ENCODE data around the gene PSMD1.
"Not testable (repeated sequence)": the region's sequence is repeated elsewhere in the genome, so short reads cannot be mapped to it uniquely, and the experiment has no call there.

The PSMD1 gene

DNA sequence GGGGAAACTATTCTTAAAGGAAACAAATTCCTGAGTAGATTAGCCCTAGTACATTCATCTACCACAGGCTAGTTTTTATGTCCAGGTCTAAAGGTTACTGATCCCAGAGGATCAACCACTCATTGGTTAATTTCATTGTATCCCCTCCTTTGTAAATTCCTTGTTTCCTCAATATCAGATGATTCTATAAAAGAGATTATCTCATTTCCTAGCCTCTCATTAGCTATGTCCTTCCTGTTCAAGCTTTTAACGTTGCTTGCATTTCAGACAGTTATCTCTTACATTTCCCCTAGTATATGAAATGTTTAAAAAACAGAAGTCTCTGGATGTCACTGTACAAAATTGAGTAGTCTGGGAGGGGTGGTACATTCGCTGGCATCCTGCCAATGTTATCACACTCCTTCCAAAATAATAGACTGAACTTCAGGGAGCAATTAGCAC, 117.6 kb downstream of the PSMD1 start:
- TF ChIP-seq, protein P1, sequence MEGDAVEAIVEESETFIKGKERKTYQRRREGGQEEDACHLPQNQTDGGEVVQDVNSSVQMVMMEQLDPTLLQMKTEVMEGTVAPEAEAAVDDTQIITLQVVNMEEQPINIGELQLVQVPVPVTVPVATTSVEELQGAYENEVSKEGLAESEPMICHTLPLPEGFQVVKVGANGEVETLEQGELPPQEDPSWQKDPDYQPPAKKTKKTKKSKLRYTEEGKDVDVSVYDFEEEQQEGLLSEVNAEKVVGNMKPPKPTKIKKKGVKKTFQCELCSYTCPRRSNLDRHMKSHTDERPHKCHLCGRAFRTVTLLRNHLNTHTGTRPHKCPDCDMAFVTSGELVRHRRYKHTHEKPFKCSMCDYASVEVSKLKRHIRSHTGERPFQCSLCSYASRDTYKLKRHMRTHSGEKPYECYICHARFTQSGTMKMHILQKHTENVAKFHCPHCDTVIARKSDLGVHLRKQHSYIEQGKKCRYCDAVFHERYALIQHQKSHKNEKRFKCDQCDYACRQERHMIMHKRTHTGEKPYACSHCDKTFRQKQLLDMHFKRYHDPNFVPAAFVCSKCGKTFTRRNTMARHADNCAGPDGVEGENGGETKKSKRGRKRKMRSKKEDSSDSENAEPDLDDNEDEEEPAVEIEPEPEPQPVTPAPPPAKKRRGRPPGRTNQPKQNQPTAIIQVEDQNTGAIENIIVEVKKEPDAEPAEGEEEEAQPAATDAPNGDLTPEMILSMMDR (conservative IDR thresholded peaks at IDR 0.05), result no peak
- H3K27ac ChIP-seq, result no peak overlapping the region

DNA sequence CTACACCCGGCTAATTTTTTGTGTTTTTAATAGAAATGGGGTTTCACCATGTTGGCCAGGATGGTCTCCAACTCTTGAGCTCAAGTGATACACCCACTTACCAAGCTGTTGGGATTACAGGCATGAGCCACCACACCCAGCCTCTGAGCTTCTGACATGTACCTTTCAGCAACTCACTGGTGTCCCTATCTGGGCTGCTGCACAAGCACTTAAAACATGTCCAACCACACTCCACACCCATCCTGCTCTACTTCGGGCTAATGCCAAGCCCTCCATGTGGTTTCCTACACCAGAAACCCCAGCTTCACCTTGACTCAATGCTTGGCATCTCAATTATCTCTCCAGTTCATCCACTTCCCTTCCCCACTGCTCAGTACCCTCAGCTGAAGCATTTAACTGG, 119.4 kb downstream of the PSMD1 start:
- TF ChIP-seq, protein P1 (conservative IDR thresholded peaks at IDR 0.05), result no peak
- no peak overlapping the region for H3K27ac ChIP-seq

DNA sequence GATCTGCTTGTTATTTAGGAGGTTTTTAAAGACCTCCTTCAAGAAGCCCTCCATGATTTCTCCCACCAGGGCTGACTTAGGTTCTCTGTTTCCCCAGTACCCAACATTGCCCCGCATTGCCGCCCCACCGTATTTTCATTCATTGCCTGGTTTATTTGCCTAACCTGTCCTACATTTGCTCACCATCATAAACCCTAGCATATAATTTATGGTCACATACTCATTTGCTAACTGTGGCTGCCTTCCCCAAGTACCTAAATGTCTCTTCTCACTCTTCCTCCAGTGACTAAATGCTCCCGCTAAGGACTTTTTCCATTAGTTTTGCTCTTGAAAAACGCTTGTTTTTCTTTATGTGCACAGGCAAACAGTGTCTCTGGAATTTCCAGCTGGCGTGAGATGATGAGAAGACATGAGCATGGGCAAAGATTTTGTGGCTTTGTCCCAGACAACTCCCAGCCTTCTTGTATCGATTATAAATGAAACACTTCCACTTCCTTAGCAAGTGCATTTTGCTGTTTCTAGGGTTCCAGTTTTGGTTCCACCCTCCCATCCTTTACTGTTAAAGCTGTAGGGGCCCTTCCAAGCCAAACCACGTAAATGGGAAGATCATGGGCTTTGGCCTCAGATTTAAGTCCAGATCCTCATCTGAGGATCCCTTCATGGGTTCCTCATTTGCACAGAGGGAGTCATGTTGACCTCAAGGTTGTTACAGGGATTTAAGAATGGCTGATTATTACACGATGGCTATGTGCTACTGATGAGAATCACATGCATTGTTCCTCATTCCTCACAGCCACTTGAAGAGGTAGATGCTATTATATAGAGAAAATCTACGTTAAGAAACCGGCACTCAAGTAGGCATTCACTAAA, 120.7 kb downstream of the PSMD1 start:
- TF ChIP-seq, protein P1 (conservative IDR thresholded peaks at IDR 0.05), result no peak
- no peak overlapping the region for H3K27ac ChIP-seq

DNA sequence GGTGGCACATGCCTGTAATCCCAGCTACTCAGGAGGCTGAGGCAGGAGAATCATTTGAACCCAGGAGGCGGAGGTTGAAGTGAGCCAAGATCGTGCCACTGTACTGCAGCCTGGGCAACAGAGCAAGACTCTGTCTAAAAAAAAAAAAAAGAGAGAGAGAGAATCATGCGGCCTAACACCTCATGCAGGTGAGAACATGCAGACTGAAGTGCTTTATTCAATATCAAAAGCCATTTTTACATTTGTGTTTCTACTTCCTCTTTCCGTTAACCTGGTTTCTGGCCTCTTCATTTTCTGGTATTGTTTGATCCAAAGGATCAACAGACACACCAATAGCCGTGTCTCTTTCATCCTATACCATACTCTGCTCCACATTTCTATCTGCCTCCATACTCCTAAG, 122.1 kb downstream of the PSMD1 start:
- H3K27ac ChIP-seq, result not testable (repeated sequence)

DNA sequence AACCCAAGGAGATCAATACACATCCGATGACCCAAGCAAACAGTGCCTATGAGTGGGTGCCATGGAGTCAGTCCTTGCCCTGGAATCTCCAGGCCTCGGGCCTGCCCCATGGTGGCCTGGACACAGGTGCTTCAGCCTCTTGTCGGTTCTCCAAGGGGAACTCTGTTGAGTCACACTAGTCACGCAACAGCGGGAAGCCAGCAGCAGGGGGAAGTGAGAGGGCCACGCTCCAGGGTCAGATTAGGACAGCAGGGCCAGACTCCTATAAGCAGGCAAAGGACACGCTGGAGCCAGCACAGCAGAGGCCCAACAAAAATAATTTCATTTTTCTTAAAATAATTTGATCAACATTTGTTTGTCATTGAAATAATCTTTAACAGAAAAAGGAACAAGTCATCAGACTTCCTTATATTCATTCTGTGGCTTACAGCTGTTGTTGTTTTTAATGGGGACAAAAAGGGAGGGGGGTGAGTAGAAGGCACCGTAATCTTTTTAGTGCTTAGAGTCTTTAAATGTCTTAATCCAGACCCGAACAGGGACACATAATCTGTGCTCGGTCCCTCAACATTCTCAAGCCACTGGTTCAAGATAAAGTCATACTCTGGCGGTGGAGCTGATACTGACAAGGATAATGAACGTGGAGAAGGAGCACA, 125.3 kb downstream of the PSMD1 start:
- TF ChIP-seq, protein P1 (conservative IDR thresholded peaks at IDR 0.05), result no peak
- H3K27ac ChIP-seq, result no peak overlapping the region

DNA sequence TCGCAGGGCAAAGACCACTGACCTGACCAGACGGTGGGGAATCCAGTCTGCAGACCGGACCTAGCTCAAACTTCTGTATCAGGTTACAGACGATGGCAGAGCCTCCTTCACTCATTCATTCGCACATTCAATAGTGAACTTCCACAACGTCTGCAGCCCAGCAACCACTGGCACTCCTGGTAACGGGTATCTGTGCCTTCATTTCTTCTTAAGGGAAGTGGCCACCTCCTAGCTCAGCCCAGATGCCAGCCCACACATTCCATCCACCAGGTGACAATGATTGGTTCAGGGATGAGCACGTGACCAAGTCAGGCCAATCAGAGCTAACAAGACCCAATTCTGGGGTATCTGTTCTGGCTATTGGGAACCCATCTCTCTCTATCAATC, 125.8 kb downstream of the PSMD1 start:
- TF ChIP-seq, protein P1 (conservative IDR thresholded peaks at IDR 0.05), result no peak
- no peak overlapping the region for H3K27ac ChIP-seq

DNA sequence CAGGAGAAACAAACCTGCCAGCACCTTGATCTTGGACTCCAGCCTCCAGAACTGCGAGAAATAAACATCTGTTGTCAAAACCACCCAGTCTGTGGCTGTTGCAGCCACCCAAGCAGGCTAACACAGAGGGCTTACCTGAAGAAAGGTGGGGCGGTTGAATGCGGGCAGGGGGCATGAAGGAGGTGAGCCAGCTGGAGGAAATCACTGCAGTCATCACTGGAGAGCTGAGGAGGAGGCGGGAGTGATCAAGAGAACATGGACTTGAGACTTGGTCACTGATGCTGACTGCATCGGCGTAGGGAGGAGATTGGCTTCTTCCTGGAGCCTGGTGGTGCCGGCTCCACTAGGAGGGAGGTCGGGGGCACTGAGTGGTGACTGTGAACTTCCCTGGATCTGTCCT, 127.2 kb downstream of the PSMD1 start:
- no peak overlapping the region for H3K27ac ChIP-seq
- TF ChIP-seq, protein P1 (conservative IDR thresholded peaks at IDR 0.05), result no peak

DNA sequence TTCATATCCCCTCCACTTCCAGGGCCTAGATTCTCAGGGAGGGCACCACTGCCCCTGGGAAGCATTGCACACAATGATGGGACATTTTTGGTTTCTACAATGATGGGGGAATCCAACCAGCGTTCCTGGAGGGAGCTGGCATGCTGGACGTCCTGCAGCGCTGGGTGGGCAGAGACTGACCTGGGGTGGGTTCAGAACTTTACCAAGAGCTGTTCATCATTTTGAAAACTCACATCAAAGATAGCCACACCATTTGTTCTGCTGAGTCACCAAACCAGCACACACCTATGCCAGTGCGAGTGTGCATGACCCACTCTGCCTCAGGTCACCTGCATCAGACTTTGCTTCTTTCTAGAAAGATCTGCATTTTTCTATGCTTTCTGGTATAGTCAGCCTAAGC, 127.7 kb downstream of the PSMD1 start:
- TF ChIP-seq, protein P1 (conservative IDR thresholded peaks at IDR 0.05), result no peak
- no peak overlapping the region for H3K27ac ChIP-seq

Data from VCaP (cell line).